HG03039 (cell line): Measurements from ENCODE around the gene HLA-DRA.

Source experiments
- ATAC-seq: cut with Tn5 transposase; IDR thresholded peaks from one replicate; pipeline ENCODE4 v1.9.1; 2021; ENCODE audit warnings: mild to moderate bottlenecking, moderate library complexity; ENCODE audit not compliant: unreplicated experiment

The HLA-DRA gene

GRCh38 chr6:32473376-32474348, 34.0 kb downstream of the HLA-DRA start:
- peak; percentile 93 for ATAC-seq

GRCh38 chr6:32475392-32476206, 35.9 kb downstream of the HLA-DRA start:
- no peak for ATAC-seq

- ATAC-seq: no peak
These were observed 44.4 kb downstream of the HLA-DRA start for GRCh38 chr6:32483968-32484613.

GRCh38 chr6:32484614-32484998, 44.9 kb downstream of the HLA-DRA start:
- no peak for ATAC-seq

GRCh38 chr6:32488083-32488482, 48.4 kb downstream of the HLA-DRA start:
- ATAC-seq: no peak

GRCh38 chr6:32491700-32492099, 52.0 kb downstream of the HLA-DRA start:
- no peak for ATAC-seq

- ATAC-seq: no peak
These were observed 52.7 kb downstream of the HLA-DRA start for GRCh38 chr6:32492351-32492750.
